ENCODE data around the gene NAV2.

NAV2 gene

GRCh38 chr11:20088397-20089225 lies 376.0 kb downstream of the NAV2 start:
- DNase-seq (ENCODE audit: low read depth, low spot score), result peak; percentile 58
- TF ChIP-seq CTCF (IDR thresholded peaks at IDR 0.05; ENCODE audit: low read depth, low read length), result no peak
- no peak overlapping the region for H3K4me3 ChIP-seq (ENCODE audit: low read depth, low read length)
- in situ Hi-C loops (cut with HindIII; ENCODE audit: low sequenced_read_pairs), result no loop called here

- DNase-seq (ENCODE audit: low read depth, low spot score), result no peak
- TF ChIP-seq CTCF (IDR thresholded peaks at IDR 0.05; ENCODE audit: low read depth, low read length), result no peak
- H3K4me3 ChIP-seq (ENCODE audit: low read depth, low read length), result no peak overlapping the region
- in situ Hi-C loops (cut with HindIII; ENCODE audit: low sequenced_read_pairs), result no loop called here
Observed at GRCh38 chr11:20089367-20089766, 376.7 kb downstream of the NAV2 start.

GRCh38 chr11:20089796-20090653 lies 377.4 kb downstream of the NAV2 start:
- in situ Hi-C loops (cut with HindIII; ENCODE audit: low sequenced_read_pairs), result no loop called here
- no peak overlapping the region for H3K4me3 ChIP-seq (ENCODE audit: low read depth, low read length)
- no peak for TF ChIP-seq CTCF (IDR thresholded peaks at IDR 0.05; ENCODE audit: low read depth, low read length)
- peak; percentile 47 for DNase-seq (ENCODE audit: low read depth, low spot score)

- DNase-seq (ENCODE audit: low read depth, low spot score), result no peak
- no peak for TF ChIP-seq CTCF (IDR thresholded peaks at IDR 0.05; ENCODE audit: low read depth, low read length)
- in situ Hi-C loops (cut with HindIII; ENCODE audit: low sequenced_read_pairs), result no loop called here
- H3K4me3 ChIP-seq (ENCODE audit: low read depth, low read length), result no peak overlapping the region
Observed at GRCh38 chr11:20090654-20091374, 378.2 kb downstream of the NAV2 start.

GRCh38 chr11:20093775-20094174 lies 381.1 kb downstream of the NAV2 start:
- in situ Hi-C loops (cut with HindIII; ENCODE audit: low sequenced_read_pairs), result no loop called here
- H3K4me3 ChIP-seq (ENCODE audit: low read depth, low read length), result no peak overlapping the region
- no peak for TF ChIP-seq CTCF (IDR thresholded peaks at IDR 0.05; ENCODE audit: low read depth, low read length)
- peak; percentile 97 for DNase-seq (ENCODE audit: low read depth, low spot score)

- no peak for TF ChIP-seq CTCF (IDR thresholded peaks at IDR 0.05; ENCODE audit: low read depth, low read length)
- in situ Hi-C loops (cut with HindIII; ENCODE audit: low sequenced_read_pairs), result no loop called here
- no peak overlapping the region for H3K4me3 ChIP-seq (ENCODE audit: low read depth, low read length)
- DNase-seq (ENCODE audit: low read depth, low spot score), result no peak
Observed at GRCh38 chr11:20095189-20095588, 382.6 kb downstream of the NAV2 start.
